D721Med (cell line): Measurements from ENCODE around the gene PRDM2.

Source experiments
- DNase-seq: peaks from one replicate; pipeline ENCODE4 v3.0.0; 2011; ENCODE audit warnings: low spot score; ENCODE audit not compliant: insufficient read length
- FAIRE-seq: peaks from 2 replicates; lab custom pipeline; 2011; peaks lifted over from hg19 to GRCh38; lab: Jason Lieb, UNC
- TF ChIP-seq, protein P1 (sequence below): IDR thresholded peaks from 2 replicates; pipeline ENCODE4 v1.5.1; 2012; ENCODE audit warnings: mild to moderate bottlenecking, control low read depth; ENCODE audit not compliant: insufficient read depth; ENCODE audit errors: missing control alignments

PRDM2 gene

DNA sequence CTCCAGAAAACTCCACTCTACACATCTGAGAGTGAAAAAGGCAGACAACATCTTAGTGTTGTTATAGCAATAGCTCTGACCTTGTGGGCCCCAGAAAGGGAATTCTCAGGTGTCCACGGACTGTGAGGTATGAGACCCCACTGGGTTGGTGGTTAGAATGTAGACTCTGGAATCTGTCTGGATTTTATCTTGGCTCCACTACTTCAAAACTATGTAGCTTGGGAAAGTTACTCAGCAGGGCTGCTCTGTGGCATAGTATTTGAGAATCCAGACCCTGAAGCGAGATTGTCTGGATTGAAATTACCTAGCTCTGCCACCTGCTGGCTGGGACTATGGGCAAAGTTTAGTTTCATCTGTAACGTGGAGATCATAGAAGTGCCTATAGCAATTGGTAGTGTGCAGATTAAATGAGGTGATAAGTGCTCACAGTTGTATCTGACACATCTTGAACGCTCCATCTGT lies 25.8 kb downstream of the PRDM2 start:
- FAIRE-seq, result no peak
- DNase-seq, result no peak
- TF ChIP-seq, protein P1, sequence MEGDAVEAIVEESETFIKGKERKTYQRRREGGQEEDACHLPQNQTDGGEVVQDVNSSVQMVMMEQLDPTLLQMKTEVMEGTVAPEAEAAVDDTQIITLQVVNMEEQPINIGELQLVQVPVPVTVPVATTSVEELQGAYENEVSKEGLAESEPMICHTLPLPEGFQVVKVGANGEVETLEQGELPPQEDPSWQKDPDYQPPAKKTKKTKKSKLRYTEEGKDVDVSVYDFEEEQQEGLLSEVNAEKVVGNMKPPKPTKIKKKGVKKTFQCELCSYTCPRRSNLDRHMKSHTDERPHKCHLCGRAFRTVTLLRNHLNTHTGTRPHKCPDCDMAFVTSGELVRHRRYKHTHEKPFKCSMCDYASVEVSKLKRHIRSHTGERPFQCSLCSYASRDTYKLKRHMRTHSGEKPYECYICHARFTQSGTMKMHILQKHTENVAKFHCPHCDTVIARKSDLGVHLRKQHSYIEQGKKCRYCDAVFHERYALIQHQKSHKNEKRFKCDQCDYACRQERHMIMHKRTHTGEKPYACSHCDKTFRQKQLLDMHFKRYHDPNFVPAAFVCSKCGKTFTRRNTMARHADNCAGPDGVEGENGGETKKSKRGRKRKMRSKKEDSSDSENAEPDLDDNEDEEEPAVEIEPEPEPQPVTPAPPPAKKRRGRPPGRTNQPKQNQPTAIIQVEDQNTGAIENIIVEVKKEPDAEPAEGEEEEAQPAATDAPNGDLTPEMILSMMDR, result peak; percentile 31

DNA sequence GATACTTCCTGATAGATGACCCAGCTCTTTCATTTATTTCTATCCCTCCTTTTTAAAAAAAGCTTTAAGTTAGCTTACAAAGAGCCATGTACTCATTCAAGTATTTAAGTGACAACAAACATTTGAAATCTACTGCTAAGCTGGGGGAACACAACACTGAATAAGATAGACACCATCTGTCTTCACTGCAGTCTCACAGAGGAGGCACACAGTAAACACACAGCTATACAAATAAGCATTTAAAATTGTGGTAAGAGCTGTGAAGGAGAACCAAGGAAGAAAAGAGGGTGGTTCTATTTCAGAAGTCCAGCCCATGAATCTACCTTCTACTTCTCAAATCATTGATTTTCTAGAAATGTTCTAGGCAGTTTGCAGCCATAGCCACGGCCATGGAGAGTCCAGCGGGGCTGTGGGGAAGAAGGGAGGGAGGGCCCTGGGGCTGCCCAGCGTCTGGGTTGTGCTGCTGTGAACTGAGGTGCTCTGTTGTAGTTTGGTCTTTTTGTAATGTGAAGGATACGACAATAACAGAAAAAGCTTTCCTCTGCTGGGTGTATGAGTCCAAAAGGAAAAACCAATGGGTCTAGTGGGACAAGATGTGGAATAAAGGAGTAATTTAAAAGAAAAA lies 28.2 kb downstream of the PRDM2 start:
- FAIRE-seq, result no peak
- TF ChIP-seq, protein P1, result no peak
- no peak for DNase-seq

- TF ChIP-seq, protein P1, result no peak
- DNase-seq, result no peak
- no peak for FAIRE-seq
These were observed 30.3 kb downstream of the PRDM2 start for GRCh38 chr1:13730291-13730690.

DNA sequence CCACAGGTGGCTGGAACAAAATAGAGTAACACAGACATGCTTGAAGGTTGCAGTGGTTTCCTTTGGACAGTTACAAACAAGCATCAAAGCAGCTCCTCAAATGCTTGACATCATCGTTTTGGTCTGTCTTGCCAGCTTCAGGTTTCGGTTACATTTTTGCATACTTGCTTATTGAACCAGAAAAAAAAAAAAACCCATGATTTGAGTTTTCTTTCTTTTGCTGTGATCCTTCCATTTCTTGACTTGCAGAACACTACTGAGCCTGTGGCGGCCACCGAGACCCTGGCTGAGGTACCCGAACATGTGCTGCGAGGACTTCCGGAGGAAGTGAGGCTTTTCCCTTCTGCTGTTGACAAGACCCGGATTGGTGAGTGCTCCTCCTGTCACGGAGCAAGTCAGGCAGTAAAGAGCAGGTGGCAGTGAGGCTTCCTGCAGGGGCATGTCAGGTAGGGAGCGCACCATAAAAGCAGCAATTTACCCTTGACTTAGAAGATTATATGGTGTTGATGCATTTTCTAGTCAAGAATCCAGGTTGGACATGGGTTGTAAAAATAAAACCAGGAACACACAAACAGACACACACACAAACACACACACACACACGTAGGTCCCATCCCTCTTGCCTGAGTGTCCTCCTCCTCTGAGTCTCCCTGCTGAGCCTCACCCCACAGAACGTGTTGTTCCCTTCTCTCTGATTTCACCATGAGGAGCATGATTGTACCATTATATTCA lies 30.9 kb downstream of the PRDM2 start:
- DNase-seq, result no peak
- no peak for FAIRE-seq
- TF ChIP-seq, protein P1, result no peak

GRCh38 chr1:13731897-13732296 lies 31.9 kb downstream of the PRDM2 start:
- DNase-seq (no peak), FAIRE-seq (no peak)
- TF ChIP-seq, protein P1, result no peak

DNA sequence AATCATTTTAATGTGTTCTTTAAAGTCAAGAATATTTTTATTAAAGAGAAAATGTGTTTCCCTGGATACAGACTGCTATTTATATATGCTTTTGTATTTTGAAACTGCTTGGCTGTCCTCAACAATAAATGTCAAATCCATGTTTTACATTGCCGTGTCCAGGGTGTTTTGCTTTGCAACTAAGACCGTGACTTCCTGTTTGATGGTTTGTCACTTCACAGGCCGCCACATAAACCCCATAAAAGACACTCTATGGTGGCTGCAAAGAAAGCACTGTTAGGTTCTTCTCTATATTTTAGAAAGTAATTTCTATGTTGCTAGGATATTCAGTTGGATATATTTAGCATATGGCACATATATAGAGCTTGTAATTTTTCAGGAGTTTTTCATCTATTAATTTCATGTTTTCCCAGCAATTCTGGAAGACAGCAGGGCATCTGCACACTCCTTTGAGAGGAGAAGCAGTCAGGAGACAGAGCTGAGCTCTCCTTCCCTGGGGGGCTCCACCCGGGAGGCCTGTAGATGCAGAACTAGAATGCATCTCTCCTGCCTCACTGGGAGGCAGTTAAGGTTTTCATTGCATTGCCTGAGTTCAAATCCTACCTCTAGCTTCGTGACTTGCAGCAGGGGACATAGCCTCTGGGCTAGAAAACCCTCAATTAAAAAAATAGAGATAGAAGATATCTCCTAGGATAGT lies 33.1 kb downstream of the PRDM2 start:
- FAIRE-seq (no peak), DNase-seq (no peak)
- TF ChIP-seq, protein P1, result no peak
